NCI-H2196 treated with DMSO at 0.1 percent for 48 hours (cell line): ENCODE measurements around the gene NIPAL4.

Experiments used
- DNase-seq: peaks from one replicate; lab custom pipeline; 2025; ENCODE audit not compliant: unreplicated experiment; lab: John Stamatoyannopoulos, UW

NIPAL4 gene

GRCh38 chr5:157514974-157515373 lies 55.0 kb downstream of the NIPAL4 start:
- no peak for DNase-seq

- no peak for DNase-seq
These were observed 56.0 kb downstream of the NIPAL4 start for GRCh38 chr5:157516006-157516405.

GRCh38 chr5:157516626-157517325 lies 56.8 kb downstream of the NIPAL4 start:
- DNase-seq, result no peak

- DNase-seq, result no peak
These were observed 59.0 kb downstream of the NIPAL4 start for GRCh38 chr5:157518963-157519362.

- no peak for DNase-seq
These were observed 59.7 kb downstream of the NIPAL4 start for GRCh38 chr5:157519579-157520253.

GRCh38 chr5:157520911-157521703 lies 61.1 kb downstream of the NIPAL4 start:
- no peak for DNase-seq

GRCh38 chr5:157521704-157522029 lies 61.7 kb downstream of the NIPAL4 start:
- DNase-seq, result no peak

- no peak for DNase-seq
These were observed 64.0 kb downstream of the NIPAL4 start for GRCh38 chr5:157523976-157524375.
